ENCODE results near the gene DNMT3A.
A peak's percentile ranks its signal among the peaks of the same experiment; 100 is the strongest.
"Not testable (repeated sequence)": the region's sequence is repeated elsewhere in the genome, so short reads cannot be mapped to it uniquely, and the experiment has no call there.

The DNMT3A gene

GRCh38 chr2:25286723-25287483 lies 54.8 kb downstream of the DNMT3A start:
- DNase-seq, result no peak

- DNase-seq, result peak in 6 of 56 donors; percentile 16 to 45 (median 27)
Observed at GRCh38 chr2:25286025-25286400, 55.7 kb downstream of the DNMT3A start.

- no peak for DNase-seq
Observed at GRCh38 chr2:25285265-25286024, 56.3 kb downstream of the DNMT3A start.

GRCh38 chr2:25284756-25285155 lies 57.0 kb downstream of the DNMT3A start:
- DNase-seq, result no peak

GRCh38 chr2:25283921-25284320 lies 57.8 kb downstream of the DNMT3A start:
- no peak for DNase-seq

GRCh38 chr2:25281941-25282340 lies 59.8 kb downstream of the DNMT3A start:
- DNase-seq, result no peak

- DNase-seq, result peak in 6 of 56 donors; percentile 14 to 46 (median 22)
Observed at GRCh38 chr2:25281522-25281921, 60.2 kb downstream of the DNMT3A start.

- DNase-seq, result peak in 2 of 56 donors; percentile 23 to 25
Observed at GRCh38 chr2:25280051-25280687, 61.6 kb downstream of the DNMT3A start.

GRCh38 chr2:25279091-25279651 lies 62.6 kb downstream of the DNMT3A start:
- DNase-seq, result peak in 40 of 56 donors; percentile 20 to 75 (median 41)

- peak in 38 of 56 donors; percentile 22 to 88 (median 50) for DNase-seq
Observed at GRCh38 chr2:25276569-25277465, 64.9 kb downstream of the DNMT3A start.

- no peak for DNase-seq
Observed at GRCh38 chr2:25275575-25275965, 66.2 kb downstream of the DNMT3A start.

GRCh38 chr2:25274868-25275574 lies 66.7 kb downstream of the DNMT3A start:
- peak in 7 of 56 donors; percentile 21 to 38 (median 26) for DNase-seq

- DNase-seq, result no peak
Observed at GRCh38 chr2:25273985-25274535, 67.7 kb downstream of the DNMT3A start.

GRCh38 chr2:25272705-25273104 lies 69.0 kb downstream of the DNMT3A start:
- not testable (repeated sequence) for DNase-seq

GRCh38 chr2:25270061-25270460 lies 71.7 kb downstream of the DNMT3A start:
- DNase-seq, result no peak

- no peak for DNase-seq
Observed at GRCh38 chr2:25269233-25269632, 72.5 kb downstream of the DNMT3A start.

GRCh38 chr2:25268139-25268538 lies 73.6 kb downstream of the DNMT3A start:
- no peak for DNase-seq

- DNase-seq, result no peak
Observed at GRCh38 chr2:25266399-25266798, 75.3 kb downstream of the DNMT3A start.

- no peak for DNase-seq
Observed at GRCh38 chr2:25265802-25266201, 75.9 kb downstream of the DNMT3A start.

GRCh38 chr2:25265001-25265400 lies 76.7 kb downstream of the DNMT3A start:
- DNase-seq, result no peak

Measured in nucleus accumbens (tissue), 56 donors.